Activated CD8-positive, alpha-beta T cell treated with anti-CD3 and anti-CD28 coated beads, Interleukin-2, amount 10 ng/mL, durations not matched to agents 7 days and 5 days (primary cell): ENCODE data around the gene THSD7B. TPM values are rescaled to one million over a fixed set of nuclear protein-coding genes. Genes with fewer than 3 reads are reported as not detected.
"Not testable (repeated sequence)": the region's sequence is repeated elsewhere in the genome, so short reads cannot be mapped to it uniquely, and the experiment has no call there.

ENCODE experiments used
- ATAC-seq: fragments of 150-1000 bp; cut with Tn5 transposase; one replicate; pipeline ENCODE4 v1.10.0; 2021; ENCODE audit warnings: moderate library complexity
- CTCF ChIA-PET: fragments of 350-600 bp; sonication (Branson Sonifier 250); formaldehyde crosslinking; loops from one replicate; lab custom pipeline; 2021; ENCODE audit warnings: antibody characterized with exemption; lab: Charles Lee
- POLR2A ChIA-PET: fragments of 350-600 bp; sonication (Branson Sonifier 250); formaldehyde crosslinking; loops from one replicate; lab custom pipeline; 2021; ENCODE audit warnings: antibody characterized with exemption; lab: Charles Lee
- DNase-seq: peaks from one replicate; pipeline ENCODE4 v3.0.0-alpha.2; 2020
- H3K27ac Mint-ChIP-seq: one replicate; pipeline ENCODE4 v1.8.0; 2021; ENCODE audit warnings: mild to moderate bottlenecking, mixed read lengths
- H3K27me3 Mint-ChIP-seq: one replicate; pipeline ENCODE4 v1.8.0; 2021; ENCODE audit warnings: low read depth, mixed read lengths
- H3K36me3 Mint-ChIP-seq: one replicate; pipeline ENCODE4 v1.8.0; 2021; ENCODE audit warnings: low read depth, mixed read lengths
- H3K4me1 Mint-ChIP-seq: one replicate; pipeline ENCODE4 v1.8.0; 2021; ENCODE audit warnings: low read depth, mixed read lengths
- H3K4me3 Mint-ChIP-seq: one replicate; pipeline ENCODE4 v1.8.0; 2021; ENCODE audit warnings: mild to moderate bottlenecking, mixed read lengths
- H3K9me3 Mint-ChIP-seq: one replicate; pipeline ENCODE4 v1.8.0; 2022; ENCODE audit warnings: mixed read lengths; ENCODE audit not compliant: insufficient read depth
- total RNA-seq, 2 experiments: library from RNA; stranded (reverse); gene quantifications; one replicate each; pipeline ENCODE4 v1.2.3, GENCODE V29; 2021

THSD7B gene
- total RNA-seq, 2 experiments from 2014 or later = not detected

DNA sequence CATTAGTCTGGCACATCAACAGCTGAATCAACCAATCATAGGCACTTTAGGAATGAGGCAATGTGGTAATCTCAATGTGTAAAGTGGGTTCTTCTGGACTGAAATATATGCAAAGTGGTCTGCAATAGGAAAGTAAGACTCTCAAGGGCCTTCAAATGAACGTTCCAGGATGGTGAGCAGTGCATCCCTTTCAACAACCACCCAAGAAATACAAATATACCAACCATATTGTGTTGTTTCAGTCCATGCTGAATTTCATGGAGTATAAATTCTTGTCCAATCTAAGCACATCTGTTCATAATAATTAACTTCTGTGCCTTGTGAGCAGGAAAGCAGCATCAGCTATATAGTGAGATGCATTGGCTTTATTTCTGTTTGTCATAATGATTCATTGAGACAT is 556.2 kb downstream of the THSD7B start:
- POLR2A ChIA-PET = no interaction called here
- CTCF ChIA-PET = no interaction called here

GRCh38 chr2:137331562-137331961 is 566.2 kb downstream of the THSD7B start:
- H3K27ac Mint-ChIP-seq, H3K36me3 Mint-ChIP-seq, ATAC-seq, H3K4me3 Mint-ChIP-seq, CTCF ChIA-PET, POLR2A ChIA-PET, DNase-seq, H3K9me3 Mint-ChIP-seq, H3K4me1 Mint-ChIP-seq, H3K27me3 Mint-ChIP-seq: not testable (repeated sequence)

More for the DNA sequence above, 556.2 kb downstream of the THSD7B start:
- Mint-ChIP-seq H3K27ac (no peak overlapping the region), H3K4me3 (no peak overlapping the region), H3K4me1 (no peaks in the 10 kb centered on the region), H3K9me3 (no peaks in the 10 kb centered on the region), H3K36me3 (no peaks in the 10 kb centered on the region), H3K27me3 (no peaks in the 10 kb centered on the region)
- no peak for ATAC-seq
- no peak for DNase-seq

DNA sequence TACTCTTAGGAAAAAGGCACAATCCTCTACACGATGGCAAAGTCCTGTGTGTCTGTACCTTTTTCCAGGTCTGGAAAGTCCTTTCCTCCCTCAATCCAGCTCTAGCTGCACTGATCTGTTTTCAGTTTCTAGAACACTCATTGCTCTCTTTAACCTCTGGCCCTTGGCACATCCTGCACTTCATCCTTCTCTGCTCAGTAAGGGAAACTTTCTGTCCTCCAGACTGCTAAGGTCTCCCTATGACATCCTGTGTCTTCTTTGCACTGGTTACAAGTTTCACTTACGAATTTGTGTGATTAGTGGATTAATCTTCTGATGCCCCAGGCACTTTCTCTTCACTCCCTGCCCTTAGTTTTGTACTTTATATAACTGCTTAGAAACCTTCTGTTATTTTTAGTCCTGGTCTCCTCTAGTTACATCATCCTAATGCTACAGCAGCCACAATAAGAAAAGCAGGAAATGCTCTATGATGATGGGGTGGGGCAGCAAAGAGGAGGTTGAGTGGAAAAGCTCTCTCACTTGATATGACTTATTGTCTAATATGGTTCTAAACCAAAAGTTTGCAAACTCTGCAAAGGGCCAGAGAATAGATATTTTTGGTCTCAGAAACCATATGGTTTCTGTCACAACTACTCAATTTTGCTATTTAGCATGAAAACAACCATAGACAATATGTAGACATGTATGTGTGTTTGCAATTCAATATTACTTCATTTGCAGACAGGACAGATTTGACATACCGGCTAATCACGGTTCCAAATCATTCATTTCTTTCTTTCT is 568.2 kb downstream of the THSD7B start:
- Mint-ChIP-seq H3K27me3 (no peaks in the 10 kb centered on the region), H3K36me3 (no peaks in the 10 kb centered on the region), H3K9me3 (no peaks in the 10 kb centered on the region), H3K4me1 (no peaks in the 10 kb centered on the region), H3K4me3 (no peak overlapping the region), H3K27ac (no peak overlapping the region)
- ATAC-seq (no peak), DNase-seq (no peak)
- ChIA-PET POLR2A (no interaction called here), CTCF (no interaction called here)

GRCh38 chr2:137336067-137336466 is 570.7 kb downstream of the THSD7B start:
- Mint-ChIP-seq H3K36me3 (no peaks in the 10 kb centered on the region), H3K27ac (no peak overlapping the region), H3K4me3 (no peak overlapping the region), H3K4me1 (no peaks in the 10 kb centered on the region), H3K27me3 (no peaks in the 10 kb centered on the region), H3K9me3 (no peaks in the 10 kb centered on the region)
- DNase-seq = no peak
- ChIA-PET POLR2A (no interaction called here), CTCF (no interaction called here)
- no peak for ATAC-seq

GRCh38 chr2:137339051-137339450 is 573.7 kb downstream of the THSD7B start:
- no peak overlapping the region for H3K4me3 Mint-ChIP-seq
- POLR2A ChIA-PET = no interaction called here

DNA sequence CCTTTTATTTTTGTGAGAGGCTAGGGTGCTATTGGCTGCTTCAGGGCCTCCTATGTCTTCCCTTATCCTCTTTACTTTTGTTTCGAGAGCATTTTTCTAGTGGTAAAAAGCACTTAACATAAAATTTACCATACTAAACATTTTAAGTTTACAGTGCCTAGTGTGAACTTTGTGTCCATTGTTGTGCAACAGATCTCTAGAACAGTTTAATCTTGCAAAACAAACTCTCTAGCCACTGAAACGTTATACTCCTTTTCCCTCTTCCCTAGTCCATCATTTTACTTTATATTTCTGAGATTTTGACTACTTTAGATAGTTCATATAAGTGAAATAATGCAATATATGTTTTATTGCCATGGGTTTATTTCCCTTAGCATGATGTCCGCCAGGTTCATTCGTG is 580.6 kb downstream of the THSD7B start:
- ChIA-PET CTCF (no interaction called here), POLR2A (no interaction called here)
- Mint-ChIP-seq H3K36me3 (no peaks in the 10 kb centered on the region), H3K4me3 (no peak overlapping the region), H3K9me3 (peaks cover 4% of the 10 kb centered on the region), H3K27me3 (no peaks in the 10 kb centered on the region), H3K4me1 (no peaks in the 10 kb centered on the region), H3K27ac (no peak overlapping the region)
- no peak for DNase-seq
- no peak for ATAC-seq

More at GRCh38 chr2:137339051-137339450, 573.7 kb downstream of the THSD7B start:
- Mint-ChIP-seq H3K27ac (no peak overlapping the region), H3K9me3 (no peaks in the 10 kb centered on the region), H3K27me3 (no peaks in the 10 kb centered on the region), H3K4me1 (no peaks in the 10 kb centered on the region), H3K36me3 (no peaks in the 10 kb centered on the region)
- no peak for ATAC-seq
- CTCF ChIA-PET = no interaction called here
- DNase-seq = no peak

- ATAC-seq (no peak), DNase-seq (no peak)
- no peak overlapping the region for H3K4me3 Mint-ChIP-seq
- ChIA-PET CTCF (no interaction called here), POLR2A (no interaction called here)
- H3K9me3 Mint-ChIP-seq = peaks cover 4% of the 10 kb centered on the region
- H3K36me3 Mint-ChIP-seq = no peaks in the 10 kb centered on the region
- H3K4me1 Mint-ChIP-seq = no peaks in the 10 kb centered on the region
- no peak overlapping the region for H3K27ac Mint-ChIP-seq
- H3K27me3 Mint-ChIP-seq = no peaks in the 10 kb centered on the region
Observed at GRCh38 chr2:137348301-137348700, 583.0 kb downstream of the THSD7B start.

DNA sequence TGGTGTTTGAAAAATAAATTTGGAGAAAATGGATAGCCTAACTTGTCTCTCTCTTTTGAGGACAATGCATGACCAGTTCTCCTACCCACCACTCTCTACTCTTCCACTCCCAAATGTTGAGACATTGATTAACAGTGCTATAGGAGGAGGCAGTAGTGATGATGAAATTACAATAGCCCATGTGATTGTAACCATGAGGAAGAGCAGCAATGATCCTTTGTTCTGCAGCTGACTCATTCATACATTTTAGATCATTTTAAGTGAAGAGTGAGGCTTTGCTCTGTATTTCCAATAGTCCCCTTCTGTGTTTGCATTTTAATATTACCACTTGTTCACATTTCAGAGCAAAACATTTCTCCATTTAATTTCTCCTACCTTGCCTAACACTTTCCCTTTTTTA is 592.3 kb downstream of the THSD7B start:
- H3K4me3 Mint-ChIP-seq = no peak overlapping the region
- no peaks in the 10 kb centered on the region for H3K27me3 Mint-ChIP-seq
- no peak for DNase-seq
- H3K4me1 Mint-ChIP-seq = no peaks in the 10 kb centered on the region
- H3K9me3 Mint-ChIP-seq = peaks cover 8% of the 10 kb centered on the region
- POLR2A ChIA-PET = no interaction called here
- H3K36me3 Mint-ChIP-seq = no peaks in the 10 kb centered on the region
- no peak for ATAC-seq
- CTCF ChIA-PET = no interaction called here
- no peak overlapping the region for H3K27ac Mint-ChIP-seq

GRCh38 chr2:137367361-137367760 is 602.0 kb downstream of the THSD7B start:
- Mint-ChIP-seq H3K36me3 (no peaks in the 10 kb centered on the region), H3K27me3 (no peaks in the 10 kb centered on the region), H3K4me1 (no peaks in the 10 kb centered on the region), H3K4me3 (no peak overlapping the region), H3K9me3 (peaks cover 5% of the 10 kb centered on the region), H3K27ac (no peak overlapping the region)
- ATAC-seq (no peak), DNase-seq (no peak)
- POLR2A ChIA-PET = no interaction called here
- CTCF ChIA-PET = no interaction called here

DNA sequence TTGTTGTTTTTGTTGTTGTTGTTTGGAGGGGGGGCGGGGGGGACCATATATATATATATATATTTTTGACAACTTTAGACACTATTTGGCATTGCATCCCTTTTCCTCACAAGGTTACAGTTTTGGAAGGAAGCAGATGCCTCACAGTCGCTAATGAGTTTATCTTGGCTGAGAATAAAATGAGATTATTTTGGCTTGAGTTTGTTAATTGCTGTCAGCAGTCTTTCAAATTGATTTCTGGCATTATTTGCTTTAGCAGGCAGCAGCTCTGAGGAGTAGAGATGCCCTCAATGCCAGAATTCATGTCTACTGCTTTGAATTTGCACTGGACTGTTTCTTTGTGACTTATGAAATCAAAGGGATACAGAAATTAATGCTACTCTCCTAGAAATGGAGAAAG is 603.8 kb downstream of the THSD7B start:
- Mint-ChIP-seq H3K27ac (no peak overlapping the region), H3K27me3 (no peaks in the 10 kb centered on the region), H3K4me1 (no peaks in the 10 kb centered on the region), H3K9me3 (no peaks in the 10 kb centered on the region), H3K4me3 (no peak overlapping the region), H3K36me3 (no peaks in the 10 kb centered on the region)
- ATAC-seq (no peak), DNase-seq (no peak)
- ChIA-PET CTCF (no interaction called here), POLR2A (no interaction called here)

DNA sequence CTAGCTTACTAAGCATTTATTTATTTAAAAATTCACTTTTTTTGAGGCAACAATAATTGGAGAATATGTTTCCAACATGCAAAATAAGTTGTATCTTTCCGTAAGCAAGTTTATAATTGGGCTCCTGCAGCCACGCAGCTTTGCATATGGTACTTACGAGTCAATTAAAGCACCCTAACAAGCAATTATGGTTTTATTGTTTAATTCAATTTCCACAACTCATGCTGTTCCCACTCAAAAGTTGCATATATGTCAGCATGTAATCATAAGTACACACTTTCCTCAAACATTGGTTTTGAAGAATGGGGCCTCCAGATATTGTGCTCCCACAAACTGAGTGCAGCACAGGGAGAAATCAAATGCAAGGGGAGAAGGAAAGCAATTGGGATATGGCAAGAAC is 613.8 kb downstream of the THSD7B start:
- Mint-ChIP-seq H3K27me3 (no peaks in the 10 kb centered on the region), H3K9me3 (no peaks in the 10 kb centered on the region), H3K4me1 (no peaks in the 10 kb centered on the region), H3K4me3 (no peak overlapping the region), H3K36me3 (no peaks in the 10 kb centered on the region), H3K27ac (no peak overlapping the region)
- POLR2A ChIA-PET = no interaction called here
- CTCF ChIA-PET = no interaction called here
- DNase-seq (no peak), ATAC-seq (no peak)

- Mint-ChIP-seq H3K9me3 (no peaks in the 10 kb centered on the region), H3K4me3 (no peak overlapping the region), H3K4me1 (no peaks in the 10 kb centered on the region), H3K27ac (no peak overlapping the region), H3K36me3 (no peaks in the 10 kb centered on the region), H3K27me3 (no peaks in the 10 kb centered on the region)
- POLR2A ChIA-PET = no interaction called here
- DNase-seq (no peak), ATAC-seq (no peak)
- CTCF ChIA-PET = no interaction called here
Observed at GRCh38 chr2:137380610-137381009, 615.3 kb downstream of the THSD7B start.

DNA sequence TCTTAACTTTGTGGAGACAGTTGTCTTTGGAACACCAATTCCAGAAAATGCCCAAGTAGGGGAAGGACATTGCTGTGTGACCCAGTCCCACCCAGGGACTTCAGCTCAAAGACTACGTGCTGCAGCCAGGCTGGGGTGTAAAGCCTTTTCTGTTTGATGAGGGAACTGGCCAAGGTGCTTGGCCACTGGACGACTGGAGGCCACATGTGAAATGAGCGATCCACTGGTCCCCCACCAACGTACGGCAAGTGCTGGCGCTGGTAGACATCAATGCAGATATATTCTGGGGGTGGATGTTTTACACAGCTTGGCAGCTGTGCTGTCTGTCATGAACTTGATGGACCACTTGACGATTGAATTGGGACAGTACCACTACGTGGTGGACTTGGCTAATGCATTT is 616.4 kb downstream of the THSD7B start:
- H3K4me3 Mint-ChIP-seq = no peak overlapping the region
- POLR2A ChIA-PET = no interaction called here

More for the DNA sequence above, 616.4 kb downstream of the THSD7B start:
- no peaks in the 10 kb centered on the region for H3K4me1 Mint-ChIP-seq
- H3K36me3 Mint-ChIP-seq = no peaks in the 10 kb centered on the region
- H3K27me3 Mint-ChIP-seq = no peaks in the 10 kb centered on the region
- no peak for ATAC-seq
- DNase-seq = no peak
- no peaks in the 10 kb centered on the region for H3K9me3 Mint-ChIP-seq
- CTCF ChIA-PET = no interaction called here
- H3K27ac Mint-ChIP-seq = no peak overlapping the region
